Activated CD8-positive, alpha-beta memory T cell treated with anti-CD3 and anti-CD28 coated beads, Interleukin-2, amount 50 U/mL, for 48 hours (primary cell): ENCODE measurements around the gene PHF2.

ENCODE experiments used
- DNase-seq: peaks from one replicate; pipeline ENCODE4 v3.0.0-alpha.2; 2020

Gene PHF2

GRCh38 chr9:93713716-93714115, 137.3 kb downstream of the PHF2 start:
- no peak for DNase-seq

- DNase-seq: peak; percentile 20
Measured at GRCh38 chr9:93721417-93721965, 145.1 kb downstream of the PHF2 start.

GRCh38 chr9:93724852-93725251, 148.5 kb downstream of the PHF2 start:
- DNase-seq: no peak

- DNase-seq: no peak
Measured at GRCh38 chr9:93725382-93725781, 149.0 kb downstream of the PHF2 start.

GRCh38 chr9:93726147-93726546, 149.8 kb downstream of the PHF2 start:
- no peak for DNase-seq
